HCT116 (cell line): ENCODE data around the gene TMEM186. TPM values are rescaled to one million over a fixed set of nuclear protein-coding genes. Genes with fewer than 3 reads are reported as not detected.

Experiments
- ATAC-seq: fragments of 200-7000 bp; cut with Tn5 transposase; 2 replicates; pipeline ENCODE4 v1.9.1; 2020; ENCODE audit warnings: mild to moderate bottlenecking, moderate library complexity
- BruUV-seq: library from RNA; stranded (reverse); fragments of 400-500 nt; replicated peaks from 2 replicates; lab custom pipeline; 2021; lab: Mats Ljungman, UMichigan
- CTCF ChIA-PET: fragments of 300-600 bp; sonication (Branson Sonifier 250); formaldehyde crosslinking; loops from one replicate; lab custom pipeline; 2021; ENCODE audit warnings: antibody characterized with exemption; lab: Charles Lee
- POLR2A ChIA-PET: fragments of 300-600, 350-600 bp; sonication (Branson Sonifier 250); formaldehyde crosslinking; loops from one replicate; lab custom pipeline; 2021; ENCODE audit warnings: antibody characterized with exemption; lab: Charles Lee
- RAD21 ChIA-PET, 2 experiments: fragments of 300-600 bp; sonication (Branson Sonifier 250); formaldehyde crosslinking; loops; one replicate each; lab custom pipeline; 2023; ENCODE audit warnings: low total read pairs in 2 of 2; ENCODE audit not compliant: uncharacterized antibody in 2 of 2, unreplicated experiment in 2 of 2, low non-redundant PET in 1 of 2; lab: Charles Lee
- DNase-seq: peaks from one replicate; pipeline ENCODE4 v3.0.0-alpha.2; 2010; ENCODE audit warnings: low read depth, low spot score
- H2AFZ ChIP-seq: fragments of 200-600 bp; shearing (Covaris generic), sonication (generic); 2 replicates; pipeline ENCODE4 v1.6.1; 2017; ENCODE audit warnings: low read depth, mixed run types, mixed read lengths, antibody characterized with exemption, low read length; ENCODE audit not compliant: poor library complexity, severe bottlenecking
- H3K27ac ChIP-seq: 2 replicates; pipeline ENCODE4 v1.5.1; 2012; ENCODE audit warnings: low read depth, low read length
- H3K27me3 ChIP-seq: fragments of 200-600 bp; sonication (generic); 2 replicates; pipeline ENCODE4 v1.6.1; 2016; ENCODE audit warnings: mixed run types, low read length, mixed read lengths; ENCODE audit not compliant: insufficient read depth
- H3K36me3 ChIP-seq, 2 experiments: fragments of 200-500 bp in 1 of 2; fragments of 200-600 bp in 1 of 2; sonication (Bioruptor generic) in 1 of 2; sonication (generic) in 1 of 2; 2 replicates each; pipeline versions ENCODE4 v1.5.1 to v1.6.1; 2014 to 2016; ENCODE audit warnings: low read length in 2 of 2, inconsistent platforms in 1 of 2, mixed read lengths in 1 of 2, mixed run types in 1 of 2; ENCODE audit not compliant: insufficient read depth in 2 of 2, control insufficient read depth in 1 of 2
- H3K4me1 ChIP-seq, 2 experiments: fragments of 200-600 bp in 1 of 2; sonication (generic) in 1 of 2; 2 replicates each; pipeline versions ENCODE4 v1.5.1 to v1.6.1; 2012 to 2017; ENCODE audit warnings: low read length in 2 of 2, inconsistent platforms in 1 of 2, mild to moderate bottlenecking in 1 of 2, mixed read lengths in 1 of 2, mixed run types in 1 of 2, moderate library complexity in 1 of 2; ENCODE audit not compliant: insufficient read depth in 2 of 2, control insufficient read depth in 1 of 2
- H3K4me2 ChIP-seq: fragments of 200-600 bp; sonication (generic); 2 replicates; pipeline ENCODE4 v1.6.1; 2017; ENCODE audit warnings: mixed run types, low read length, mixed read lengths
- H3K4me3 ChIP-seq, 2 experiments: fragments of 200-600 bp in 1 of 2; sonication (generic) in 1 of 2; replicated peaks in 1 of 2; 2 replicates each; pipeline ENCODE4 v1.5.1; 2011 to 2016; ENCODE audit warnings: low read length in 2 of 2, control low read depth in 1 of 2, low read depth in 1 of 2, mild to moderate bottlenecking in 1 of 2, mixed read lengths in 1 of 2, mixed run types in 1 of 2
- H3K79me2 ChIP-seq: fragments of 200-600 bp; sonication (generic); 2 replicates; pipeline ENCODE4 v1.6.1; 2017; ENCODE audit warnings: mild to moderate bottlenecking, mixed run types, low read length, moderate library complexity, mixed read lengths; ENCODE audit not compliant: insufficient read depth
- H3K9ac ChIP-seq: fragments of 200-600 bp; sonication (generic); 2 replicates; pipeline ENCODE4 v1.6.1; 2016; ENCODE audit warnings: low read length, mixed read lengths
- H3K9me2 ChIP-seq: fragments of 200-600 bp; sonication (generic), shearing (Covaris generic); 2 replicates; pipeline ENCODE4 v1.6.1; 2017; ENCODE audit warnings: mixed run types, mild to moderate bottlenecking, moderate library complexity; ENCODE audit not compliant: insufficient read depth
- H3K9me3 ChIP-seq, 2 experiments: fragments of 200-500 bp in 1 of 2; fragments of 200-600 bp in 1 of 2; sonication (Bioruptor generic) in 1 of 2; sonication (generic) in 1 of 2; 2 replicates each; pipeline ENCODE4 v1.6.1; 2014 to 2017; ENCODE audit warnings: low read length in 2 of 2, mixed read lengths in 2 of 2, inconsistent platforms in 1 of 2, low read depth in 1 of 2, mild to moderate bottlenecking in 1 of 2, mixed run types in 1 of 2, moderate library complexity in 1 of 2; ENCODE audit not compliant: control insufficient read depth in 1 of 2, insufficient read depth in 1 of 2
- H4K20me1 ChIP-seq: fragments of 200-600 bp; sonication (generic), shearing (Covaris generic); 2 replicates; pipeline ENCODE4 v1.6.1; 2017; ENCODE audit warnings: mixed run types, mild to moderate bottlenecking, moderate library complexity; ENCODE audit not compliant: insufficient read depth
- ATF3 ChIP-seq: IDR thresholded peaks from 2 replicates; pipeline ENCODE4 v1.6.1; 2012
- CBX3 ChIP-seq: IDR thresholded peaks from 2 replicates; pipeline ENCODE4 v1.6.1; 2012; ENCODE audit warnings: low read depth
- CEBPB ChIP-seq: IDR thresholded peaks from 2 replicates; pipeline ENCODE4 v1.6.1; 2012; ENCODE audit warnings: low read depth
- EGR1 ChIP-seq: IDR thresholded peaks from 2 replicates; pipeline ENCODE4 v1.6.1; 2012; ENCODE audit warnings: low read depth
- EZH2 ChIP-seq: fragments of 200-600 bp; sonication (generic); IDR thresholded peaks from 2 replicates; pipeline ENCODE4 v1.6.1; 2017; ENCODE audit warnings: antibody characterized with exemption, mixed run types
- EZH2phosphoT487 ChIP-seq: fragments of 200-600 bp; IDR thresholded peaks from 2 replicates; pipeline ENCODE4 v1.6.1; 2018; ENCODE audit warnings: antibody characterized with exemption, borderline replicate concordance
- JUND ChIP-seq: IDR thresholded peaks from 2 replicates; pipeline ENCODE4 v1.6.1; 2012
- POLR2A ChIP-seq: IDR thresholded peaks from 2 replicates; pipeline ENCODE4 v1.7.0; 2011; ENCODE audit warnings: borderline replicate concordance; ENCODE audit not compliant: insufficient read depth, insufficient read length; ENCODE audit errors: extremely low read depth
- REST ChIP-seq: IDR thresholded peaks from 2 replicates; pipeline ENCODE4 v1.6.1; 2012; ENCODE audit warnings: low read depth
- SIN3A ChIP-seq: IDR thresholded peaks from 2 replicates; pipeline ENCODE4 v1.6.1; 2012; ENCODE audit warnings: low read depth
- SP1 ChIP-seq: IDR thresholded peaks from 2 replicates; pipeline ENCODE4 v1.6.1; 2012; ENCODE audit warnings: low read depth
- TCF7L2 ChIP-seq: IDR thresholded peaks from 2 replicates; pipeline ENCODE4 v1.7.0; 2011; ENCODE audit warnings: borderline replicate concordance, inconsistent platforms; ENCODE audit not compliant: insufficient read depth, insufficient read length; ENCODE audit errors: extremely low read depth
- YY1 ChIP-seq: IDR thresholded peaks from 2 replicates; pipeline ENCODE4 v1.6.1; 2011; ENCODE audit warnings: low read length, low read depth, moderate library complexity, mild to moderate bottlenecking; ENCODE audit not compliant: insufficient replicate concordance; ENCODE audit errors: extremely low read depth
- ZBTB33 ChIP-seq: IDR thresholded peaks from 2 replicates; pipeline ENCODE4 v1.6.1; 2011; ENCODE audit warnings: mild to moderate bottlenecking, low read length, moderate library complexity; ENCODE audit not compliant: insufficient replicate concordance; ENCODE audit errors: extremely low read depth
- ZFX ChIP-seq: fragments of 450-650 bp; IDR thresholded peaks from 2 replicates; pipeline ENCODE4 v1.6.1; 2017
- ZNF274 ChIP-seq: fragments of 200-500 bp; sonication (Bioruptor generic); IDR thresholded peaks from 2 replicates; pipeline ENCODE4 v1.6.1; 2014; ENCODE audit warnings: mild to moderate bottlenecking, low read depth, low read length, inconsistent platforms
- intact Hi-C: fragments of 100-400 bp; cut with micrococcal nuclease; formaldehyde crosslinking; loops from 2 replicates; pipeline ENCODE4 v1.10.0; 2022
- total RNA-seq: library from RNA; stranded (reverse); gene quantifications from one replicate; pipeline ENCODE4 v1.2.1, GENCODE V29; 2021; ENCODE audit not compliant: unreplicated experiment

TMEM186 gene
- total RNA-seq, 1 experiment from 2014 or later: 14.0 TPM

DNA sequence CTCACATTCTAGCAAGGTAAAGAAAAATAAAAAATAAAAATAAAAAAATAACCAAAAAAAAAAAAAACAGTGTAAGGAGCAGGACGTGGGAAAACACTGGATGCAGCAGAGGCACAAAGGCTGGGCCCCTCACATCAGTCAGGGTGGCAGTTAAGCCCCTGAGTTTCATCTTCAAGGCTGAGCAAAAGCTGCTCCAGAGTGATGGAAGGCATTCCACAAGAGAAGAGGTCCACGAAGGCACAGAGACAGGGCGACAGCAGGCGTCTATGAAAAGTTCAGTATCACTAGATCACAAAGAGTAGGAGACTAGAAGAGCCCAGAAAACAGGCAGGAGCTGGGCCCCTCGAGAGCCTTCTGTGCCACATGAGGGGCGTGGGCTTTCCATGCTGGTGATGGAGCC lies 12.0 kb downstream of the TMEM186 start:
- H3K9ac ChIP-seq: no peak overlapping the region
- no peaks in the 10 kb centered on the region for H3K27me3 ChIP-seq
- no peak overlapping the region for H3K4me3 ChIP-seq
- ChIA-PET RAD21 (no interaction called here), POLR2A (no interaction called here), CTCF (no interaction called here)
- no peaks in the 10 kb centered on the region for H3K4me1 ChIP-seq
- no peak overlapping the region for H2AFZ ChIP-seq
- no peak for ATAC-seq
- H3K79me2 ChIP-seq: no peaks in the 10 kb centered on the region
- no peak overlapping the region for H3K27ac ChIP-seq
- no peaks in the 10 kb centered on the region for H3K36me3 ChIP-seq
- no peaks in the 10 kb centered on the region for H4K20me1 ChIP-seq
- no peak for DNase-seq
- BruUV-seq: no TSS peak
- H3K9me2 ChIP-seq: no peaks in the 10 kb centered on the region
- intact Hi-C loops: no loop called here
- H3K9me3 ChIP-seq: no peaks in the 10 kb centered on the region
- H3K4me2 ChIP-seq: no peak overlapping the region
- TF ChIP-seq CEBPB (no peak), JUND (no peak), ATF3 (no peak), EZH2phosphoT487 (no peak), ZBTB33 (no peak), SP1 (no peak), ZNF274 (no peak), CBX3 (no peak), EZH2 (no peak), EGR1 (no peak), SIN3A (no peak), YY1 (no peak), POLR2A (no peak), REST (no peak), ZFX (no peak), TCF7L2 (no peak)
